HepG2 (cell line): ENCODE results near the gene CASP6. TPM values are rescaled to one million over a fixed set of nuclear protein-coding genes. Genes with fewer than 3 reads are reported as not detected.
A peak's percentile ranks its signal among the peaks of the same experiment; 100 is the strongest.

Experiments
- CCDC6 ChIP-seq: sonication (generic); formaldehyde crosslinking; IDR thresholded peaks from 2 replicates; pipeline ENCODE4 v1.8.1; 2022; ENCODE audit warnings: mild to moderate bottlenecking, missing genetic modification reagents, moderate library complexity
- CTCF ChIP-seq: sonication (generic); formaldehyde crosslinking; IDR thresholded peaks from 2 replicates; pipeline ENCODE4 v1.5.0; 2020; ENCODE audit warnings: mild to moderate bottlenecking, missing genetic modification reagents, moderate library complexity
- FOXP1 ChIP-seq, 2 experiments: fragments of 450-650 bp in 1 of 2; IDR thresholded peaks; 2 replicates each; pipeline ENCODE4 v1.6.1; 2017 to 2018; ENCODE audit warnings: antibody characterized with exemption in 1 of 2
- GPN1 ChIP-seq: sonication (generic); formaldehyde crosslinking; IDR thresholded peaks from 2 replicates; pipeline ENCODE4 v1.5.1; 2020; ENCODE audit warnings: missing genetic modification reagents, borderline replicate concordance
- HNRNPLL ChIP-seq: fragments of 200-400 bp; formaldehyde crosslinking; IDR thresholded peaks from 2 replicates; pipeline ENCODE4 v1.6.1; 2017; ENCODE audit warnings: mild to moderate bottlenecking, low read depth, low read length; ENCODE audit not compliant: poor library complexity, severe bottlenecking
- JUN ChIP-seq: sonication (generic); formaldehyde crosslinking; IDR thresholded peaks from 2 replicates; pipeline ENCODE4 v1.4.0; 2020; ENCODE audit warnings: mild to moderate bottlenecking, missing genetic modification reagents
- MIER2 ChIP-seq: IDR thresholded peaks from 2 replicates; pipeline ENCODE4 v1.6.1; 2016; ENCODE audit warnings: missing biosample characterization, missing genetic modification reagents
- MTF2 ChIP-seq: sonication (generic); formaldehyde crosslinking; IDR thresholded peaks from 2 replicates; pipeline ENCODE4 v1.5.0; 2020; ENCODE audit warnings: missing genetic modification reagents, borderline replicate concordance
- NONO ChIP-seq, 2 experiments: fragments of 450-650 bp in 1 of 2; sonication (generic) in 1 of 2; formaldehyde crosslinking in 1 of 2; IDR thresholded peaks in 1 of 2; conservative IDR thresholded peaks in 1 of 2; 2 replicates each; pipeline versions ENCODE4 v1.6.1 to v1.8.0; 2017 to 2022; ENCODE audit warnings: mild to moderate bottlenecking in 1 of 2, missing genetic modification reagents in 1 of 2, moderate library complexity in 1 of 2
- POGK ChIP-seq: sonication (generic); formaldehyde crosslinking; conservative IDR thresholded peaks from 2 replicates; pipeline ENCODE4 v1.8.0; 2022; ENCODE audit warnings: mild to moderate bottlenecking, moderate library complexity, missing genetic modification reagents
- POLR2AphosphoS5 ChIP-seq: IDR thresholded peaks from 2 replicates; pipeline ENCODE4 v1.6.1; 2012; ENCODE audit warnings: low read depth, low read length
- RBFOX2 ChIP-seq: fragments of 200-400 bp; formaldehyde crosslinking; IDR thresholded peaks from 2 replicates; pipeline ENCODE4 v1.6.1; 2017; ENCODE audit warnings: low read depth, mild to moderate bottlenecking, low read length
- SMAD1 ChIP-seq: sonication (generic); formaldehyde crosslinking; IDR thresholded peaks from 2 replicates; pipeline ENCODE4 v1.4.0; 2020; ENCODE audit warnings: missing genetic modification reagents, low read depth, mild to moderate bottlenecking, borderline replicate concordance
- SSRP1 ChIP-seq: IDR thresholded peaks from 2 replicates; pipeline ENCODE4 v1.6.1; 2016; ENCODE audit warnings: control low read depth
- TBX2 ChIP-seq: sonication (generic); formaldehyde crosslinking; IDR thresholded peaks from 2 replicates; pipeline ENCODE4 v1.5.0; 2020; ENCODE audit warnings: missing genetic modification reagents, mild to moderate bottlenecking, borderline replicate concordance
- TMF1 ChIP-seq: sonication (generic); formaldehyde crosslinking; IDR thresholded peaks from 2 replicates; pipeline ENCODE4 v1.8.1; 2022; ENCODE audit warnings: low read depth, missing genetic modification reagents
- U2AF2 ChIP-seq: fragments of 200-400 bp; formaldehyde crosslinking; IDR thresholded peaks from 2 replicates; pipeline ENCODE4 v1.6.1; 2017; ENCODE audit warnings: low read depth, mild to moderate bottlenecking, low read length
- ZBTB46 ChIP-seq: sonication (generic); formaldehyde crosslinking; IDR thresholded peaks from 2 replicates; pipeline ENCODE4 v1.4.0; 2020; ENCODE audit warnings: mild to moderate bottlenecking, missing genetic modification reagents, borderline replicate concordance
- ZKSCAN1 ChIP-seq: fragments of 150-350 bp; IDR thresholded peaks from 2 replicates; pipeline ENCODE4 v1.6.1; 2014; ENCODE audit warnings: low read length
- ZMAT5 ChIP-seq: sonication (generic); formaldehyde crosslinking; IDR thresholded peaks from 2 replicates; pipeline ENCODE4 v1.5.0; 2020; ENCODE audit warnings: mild to moderate bottlenecking, low read depth, missing genetic modification reagents, borderline replicate concordance
- ZNF101 ChIP-seq: sonication (generic); formaldehyde crosslinking; IDR thresholded peaks from 2 replicates; pipeline ENCODE4 v1.4.0; 2020; ENCODE audit warnings: mild to moderate bottlenecking, low read depth, missing genetic modification reagents, borderline replicate concordance
- ZNF629 ChIP-seq: sonication (generic); formaldehyde crosslinking; conservative IDR thresholded peaks from 2 replicates; pipeline ENCODE4 v1.5.0; 2020; ENCODE audit warnings: missing genetic modification reagents
- ZNF670 ChIP-seq: sonication (generic); formaldehyde crosslinking; IDR thresholded peaks from 2 replicates; pipeline ENCODE4 v1.8.0; 2022; ENCODE audit warnings: mild to moderate bottlenecking, missing genetic modification reagents, borderline replicate concordance
- polyA plus RNA-seq, 8 experiments: library from polyadenylated mRNA; depleted of rRNA in 3 of 8; stranded (reverse) in 7 of 8; unstranded in 1 of 8; fragments of >200 nt; fragmentation: Illumina TruSeq in 4 of 8; extraction: Trizol in 4 of 8; gene quantifications; 2 replicates each; pipeline versions ENCODE4 v1.2.1 to v1.2.3, GENCODE V29; 2011 to 2016; ENCODE audit warnings: low read depth in 4 of 8, missing spikeins in 1 of 8, mixed read lengths in 1 of 8; ENCODE audit not compliant: insufficient read depth in 1 of 8
- total RNA-seq, 5 experiments: library from RNA; depleted of rRNA; stranded (reverse); fragments of >200 nt; fragmentation: Illumina TruSeq; extraction: Trizol; gene quantifications; 2 replicates each; pipeline ENCODE4 v1.2.3, GENCODE V29; 2016; ENCODE audit warnings: low read depth in 1 of 5

The CASP6 gene
- total and polyA plus RNA-seq, 2 of the 13 experiments (the other 11 are each of a cell fraction or from before 2014, with no cell fraction given) = 19.7 to 34.6 TPM

GRCh38 chr4:109729718-109730618, 26.7 kb upstream of the CASP6 start, which contains the start of gene PLA2G12A (continued):
- TF ChIP-seq ZMAT5 (CRISPR knock-in tag) (no peak), ZNF101 (CRISPR knock-in tag) (no peak), NONO (IDR thresholded peaks at IDR 0.05) (no peak), NONO (CRISPR knock-in tag; conservative IDR thresholded peaks at IDR 0.05) (peak; percentile 86), MTF2 (CRISPR knock-in tag) (no peak), POLR2AphosphoS5 (peak; percentile 56; the same call in 1 of the 2 replicates), ZBTB46 (CRISPR knock-in tag) (no peak), CTCF (CRISPR knock-in tag) (no peak), FOXP1 (IDR thresholded peaks at IDR 0.05) (no peak), FOXP1 (CRISPR knock-in tag; IDR thresholded peaks at IDR 0.05) (no peak), GPN1 (CRISPR knock-in tag) (no peak), ZKSCAN1 (no peak), POGK (CRISPR knock-in tag) (0 out of 2 replicates have a peak, but pooled peaks have one; percentile 60), TMF1 (peak; percentile 92), U2AF2 (no peak), HNRNPLL (peak; percentile 61), ZNF629 (CRISPR knock-in tag) (no peak), ZNF670 (peak; percentile 48; the same call in 1 of the 2 replicates), JUN (CRISPR knock-in tag) (no peak), TBX2 (CRISPR knock-in tag) (peak; percentile 69; the same call in 1 of the 2 replicates), SSRP1 (CRISPR knock-in tag) (no peak), SMAD1 (CRISPR knock-in tag) (0 out of 2 replicates have a peak, but pooled peaks have one; percentile 51), MIER2 (no peak), RBFOX2 (peak; percentile 76), CCDC6 (CRISPR knock-in tag) (peak; percentile 79)
